ENCODE results near the gene CALR3.

CALR3 gene

DNA sequence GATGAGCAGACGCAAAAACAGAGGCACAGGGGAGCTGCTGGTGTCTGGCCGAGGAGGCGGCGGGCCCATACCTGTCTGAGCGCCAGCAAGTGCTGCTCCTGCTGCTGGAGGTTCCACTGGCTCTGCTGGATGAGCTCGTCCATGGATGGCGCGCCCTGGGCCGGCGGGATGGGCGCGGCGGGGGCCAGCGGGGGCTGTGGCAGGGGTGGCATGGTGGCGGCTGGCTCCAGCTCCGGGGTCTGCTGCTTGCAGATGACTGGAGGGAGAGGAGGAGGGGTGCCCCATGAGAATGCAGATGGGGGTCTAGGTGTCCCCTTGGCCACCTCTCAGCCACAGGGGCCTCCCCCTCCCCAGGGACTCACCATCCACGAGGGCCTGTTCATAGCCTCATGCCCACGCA lies 39.4 kb upstream of the CALR3 start:
- no peaks in the 10 kb centered on the region for H3K27me3 ChIP-seq (ENCODE audit: control insufficient read depth, insufficient read depth, low read length, poor library complexity, severe bottlenecking)
- no peaks in the 10 kb centered on the region for H3K9me3 ChIP-seq (ENCODE audit: control insufficient read depth, low read length)
- no peak overlapping the region for H3K4me3 ChIP-seq (ENCODE audit: insufficient read depth, low read depth, low read length)
- no peak overlapping the region for H3K27ac ChIP-seq (ENCODE audit: insufficient read depth, low read depth, low read length, poor library complexity, severe bottlenecking)
- no peaks in the 10 kb centered on the region for H3K4me1 ChIP-seq (ENCODE audit: control insufficient read depth, insufficient read depth, low read length)
- 96 to 97% methylated on average over 18 of the region's 18 CpGs for WGBS, 2 experiments
- H3K36me3 ChIP-seq (ENCODE audit: control insufficient read depth, insufficient read depth, low read length): peaks cover 48% of the 10 kb centered on the region

DNA sequence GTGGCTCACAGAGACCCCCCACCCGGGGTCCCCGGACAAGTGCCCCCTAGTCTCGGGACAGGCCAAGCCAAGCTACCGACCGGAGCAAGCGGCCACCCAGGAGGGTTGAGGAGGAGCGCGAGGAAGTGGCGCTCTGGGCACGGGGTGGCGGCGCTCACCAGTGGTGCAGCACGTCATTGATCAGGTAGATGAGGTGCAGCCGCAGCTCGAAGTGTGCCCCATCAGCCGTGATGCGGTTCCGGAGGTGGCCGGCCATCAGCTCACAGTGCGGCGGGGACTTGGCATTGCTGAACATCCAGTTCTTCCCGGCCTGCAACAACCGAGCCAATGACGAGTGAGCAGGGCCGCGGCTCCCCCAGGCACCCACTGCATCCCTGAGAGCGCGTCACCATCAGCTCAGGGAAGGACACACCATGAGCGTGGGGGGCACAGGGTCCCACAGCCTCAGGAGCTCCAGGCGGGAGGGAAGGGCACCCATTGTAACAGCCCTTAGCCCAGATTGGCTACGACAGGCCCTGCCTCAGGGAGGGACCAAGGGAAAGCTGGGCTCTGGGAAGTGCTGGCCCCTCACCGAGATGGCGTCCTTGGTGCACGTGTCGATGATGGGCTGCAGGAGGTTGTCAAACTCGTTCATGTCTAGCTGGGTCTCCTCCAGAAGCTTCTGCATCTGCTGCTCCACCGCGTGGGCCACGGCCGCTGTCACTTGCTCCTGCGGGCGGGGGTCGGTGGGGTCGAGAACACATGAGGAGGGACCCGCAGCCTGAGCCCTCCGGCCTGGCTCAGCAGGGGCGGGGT lies 36.7 kb upstream of the CALR3 start:
- H3K36me3 ChIP-seq (ENCODE audit: control insufficient read depth, insufficient read depth, low read length): peaks cover 67% of the 10 kb centered on the region
- no peaks in the 10 kb centered on the region for H3K4me1 ChIP-seq (ENCODE audit: control insufficient read depth, insufficient read depth, low read length)
- no peak overlapping the region for H3K4me3 ChIP-seq (ENCODE audit: insufficient read depth, low read depth, low read length)
- no peaks in the 10 kb centered on the region for H3K27me3 ChIP-seq (ENCODE audit: control insufficient read depth, insufficient read depth, low read length, poor library complexity, severe bottlenecking)
- no peaks in the 10 kb centered on the region for H3K9me3 ChIP-seq (ENCODE audit: control insufficient read depth, low read length)
- H3K27ac ChIP-seq (ENCODE audit: insufficient read depth, low read depth, low read length, poor library complexity, severe bottlenecking): no peak overlapping the region
- WGBS, 2 experiments: 96 to 97% methylated on average over 47 of the region's 47 CpGs

DNA sequence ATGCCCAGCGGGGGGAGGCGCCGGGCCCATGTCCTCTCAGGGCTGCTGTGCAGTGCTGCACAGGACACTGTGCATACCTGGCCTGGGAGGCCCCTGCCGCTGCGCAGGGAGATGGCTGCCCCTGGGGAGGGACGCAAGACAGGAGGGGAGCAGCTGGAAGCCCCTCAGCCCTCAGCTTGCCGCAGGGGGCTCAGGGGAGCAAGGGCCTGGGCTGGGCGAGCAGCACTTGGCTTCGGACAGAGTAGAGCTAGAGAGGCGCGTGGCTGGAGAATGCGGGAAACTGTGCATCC lies 35.4 kb upstream of the CALR3 start:
- Histone ChIP-seq H3K9me3 (ENCODE audit: control insufficient read depth, low read length) (no peaks in the 10 kb centered on the region), H3K27me3 (ENCODE audit: control insufficient read depth, insufficient read depth, low read length, poor library complexity, severe bottlenecking) (no peaks in the 10 kb centered on the region), H3K36me3 (ENCODE audit: control insufficient read depth, insufficient read depth, low read length) (peaks cover 74% of the 10 kb centered on the region), H3K4me1 (ENCODE audit: control insufficient read depth, insufficient read depth, low read length) (no peaks in the 10 kb centered on the region), H3K27ac (ENCODE audit: insufficient read depth, low read depth, low read length, poor library complexity, severe bottlenecking) (no peak overlapping the region), H3K4me3 (ENCODE audit: insufficient read depth, low read depth, low read length) (no peak overlapping the region)
- 96 to 98% methylated on average over 12 of the region's 12 CpGs for WGBS, 2 experiments

DNA sequence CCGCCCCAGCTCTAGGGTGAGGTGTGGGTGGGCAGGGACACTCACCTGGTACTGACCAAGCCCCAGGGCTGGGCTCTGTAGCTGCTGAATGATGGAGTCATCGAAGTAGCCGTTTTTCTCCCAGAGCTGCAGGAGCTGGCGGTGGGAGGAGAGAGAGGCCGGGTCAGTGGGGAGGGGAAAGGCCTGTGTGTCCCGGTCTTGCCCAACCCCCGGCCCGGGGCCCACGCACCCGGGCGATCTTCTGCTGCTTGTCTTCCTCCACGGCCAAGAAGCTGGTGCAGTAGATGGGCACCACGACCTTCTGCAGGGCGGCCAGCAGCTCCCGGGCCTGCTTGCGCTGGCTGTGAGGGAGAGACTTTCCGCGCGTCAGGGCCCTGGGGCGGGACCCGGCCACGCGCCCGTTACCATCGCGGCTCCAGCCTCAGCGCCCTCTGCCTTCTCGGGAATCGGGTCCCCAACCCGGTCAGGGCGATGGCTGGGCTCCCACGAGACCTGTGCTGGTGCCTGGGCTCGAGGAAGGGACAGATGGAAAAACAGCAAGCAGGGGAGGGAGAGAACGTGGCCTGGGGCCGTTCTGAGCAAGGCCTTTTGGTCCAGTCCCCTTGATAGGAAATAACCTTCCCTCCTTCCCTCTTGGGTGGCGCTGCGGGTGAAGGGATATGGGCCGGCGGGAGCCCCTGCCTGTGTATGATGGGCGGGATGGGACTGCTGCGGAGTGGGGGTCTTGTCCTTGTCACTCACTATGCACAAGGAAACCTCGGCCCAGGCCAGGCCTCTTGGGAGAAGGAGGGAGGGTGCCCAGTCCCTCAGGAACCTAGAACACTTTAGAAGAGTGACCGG lies 34.8 kb upstream of the CALR3 start:
- no peak overlapping the region for H3K27ac ChIP-seq (ENCODE audit: insufficient read depth, low read depth, low read length, poor library complexity, severe bottlenecking)
- H3K36me3 ChIP-seq (ENCODE audit: control insufficient read depth, insufficient read depth, low read length): peaks cover 75% of the 10 kb centered on the region
- no peaks in the 10 kb centered on the region for H3K9me3 ChIP-seq (ENCODE audit: control insufficient read depth, low read length)
- H3K27me3 ChIP-seq (ENCODE audit: control insufficient read depth, insufficient read depth, low read length, poor library complexity, severe bottlenecking): no peaks in the 10 kb centered on the region
- no peak overlapping the region for H3K4me3 ChIP-seq (ENCODE audit: insufficient read depth, low read depth, low read length)
- WGBS, 2 experiments: 96 to 97% methylated on average over 43 of the region's 43 CpGs
- no peaks in the 10 kb centered on the region for H3K4me1 ChIP-seq (ENCODE audit: control insufficient read depth, insufficient read depth, low read length)

DNA sequence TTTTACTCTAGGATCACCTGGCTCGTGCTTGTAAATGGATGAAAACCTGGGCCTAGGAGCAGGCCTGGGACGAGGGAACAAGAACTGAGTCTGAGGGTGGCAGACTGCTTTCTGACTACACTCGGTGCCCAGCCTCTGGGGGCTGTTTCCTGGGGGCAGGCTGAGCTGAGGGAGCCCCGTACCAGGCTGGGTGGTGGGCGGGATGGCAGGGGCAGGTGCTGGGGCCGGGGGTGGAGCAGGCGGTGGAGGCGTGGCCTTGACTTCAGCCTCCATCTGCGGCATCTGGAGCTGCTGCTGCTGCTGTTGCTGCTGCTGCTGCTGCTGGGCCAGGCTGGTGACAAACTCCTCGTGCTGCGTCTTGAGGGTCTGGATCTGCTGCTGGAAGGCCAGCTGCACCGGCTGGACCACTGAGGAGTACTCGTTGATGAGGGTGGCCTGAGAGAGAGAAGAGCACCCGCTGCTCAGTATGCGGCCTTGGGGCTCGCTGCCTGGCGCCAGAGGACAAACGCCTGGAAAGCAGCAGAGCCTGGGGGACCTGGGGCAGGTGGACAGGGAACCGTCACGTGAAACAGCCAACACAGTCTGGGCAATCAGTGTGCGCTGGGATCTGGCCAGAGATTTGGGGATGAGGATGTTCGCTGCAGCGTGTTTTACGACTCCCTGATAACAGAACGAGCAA lies 33.6 kb upstream of the CALR3 start:
- H3K27me3 ChIP-seq (ENCODE audit: control insufficient read depth, insufficient read depth, low read length, poor library complexity, severe bottlenecking): no peaks in the 10 kb centered on the region
- H3K4me1 ChIP-seq (ENCODE audit: control insufficient read depth, insufficient read depth, low read length): no peaks in the 10 kb centered on the region
- H3K9me3 ChIP-seq (ENCODE audit: control insufficient read depth, low read length): no peaks in the 10 kb centered on the region
- no peak overlapping the region for H3K27ac ChIP-seq (ENCODE audit: insufficient read depth, low read depth, low read length, poor library complexity, severe bottlenecking)
- peaks cover 78% of the 10 kb centered on the region for H3K36me3 ChIP-seq (ENCODE audit: control insufficient read depth, insufficient read depth, low read length)
- H3K4me3 ChIP-seq (ENCODE audit: insufficient read depth, low read depth, low read length): no peak overlapping the region
- 94 to 96% methylated on average over 25 of the region's 25 CpGs for WGBS, 2 experiments

DNA sequence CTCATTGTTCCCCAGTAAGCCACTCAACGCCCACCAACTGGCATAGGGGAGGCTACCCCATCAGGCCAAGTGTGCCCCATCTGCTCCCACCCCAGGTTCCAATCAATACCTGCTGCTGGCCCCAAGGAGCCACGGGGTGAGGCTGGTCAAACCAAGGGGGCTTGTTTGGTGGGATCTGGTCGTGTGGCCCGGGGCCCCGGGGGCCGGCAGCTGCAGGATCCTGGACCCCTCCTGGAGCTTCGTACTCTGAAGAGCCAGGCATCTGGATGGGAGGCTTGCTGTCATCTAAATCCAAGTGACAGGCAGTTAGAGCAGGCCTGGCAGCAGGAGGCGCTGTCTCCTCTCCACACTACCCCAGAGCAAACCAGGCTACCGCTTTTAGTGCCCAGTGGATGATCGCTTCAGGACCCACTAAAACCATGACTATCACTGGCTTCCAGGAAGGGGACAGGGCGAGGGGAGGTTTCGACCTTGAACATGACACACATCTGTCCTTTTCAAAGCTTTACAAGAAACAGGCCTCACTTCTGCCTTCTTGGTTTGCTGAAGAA lies 32.1 kb upstream of the CALR3 start:
- no peaks in the 10 kb centered on the region for H3K27me3 ChIP-seq (ENCODE audit: control insufficient read depth, insufficient read depth, low read length, poor library complexity, severe bottlenecking)
- H3K4me3 ChIP-seq (ENCODE audit: insufficient read depth, low read depth, low read length): no peak overlapping the region
- H3K36me3 ChIP-seq (ENCODE audit: control insufficient read depth, insufficient read depth, low read length): peaks cover 79% of the 10 kb centered on the region
- H3K9me3 ChIP-seq (ENCODE audit: control insufficient read depth, low read length): no peaks in the 10 kb centered on the region
- no peak overlapping the region for H3K27ac ChIP-seq (ENCODE audit: insufficient read depth, low read depth, low read length, poor library complexity, severe bottlenecking)
- 94% methylated on average over 12 of the region's 12 CpGs for whole genome bisulfite sequencing, 2 experiments
- no peaks in the 10 kb centered on the region for H3K4me1 ChIP-seq (ENCODE audit: control insufficient read depth, insufficient read depth, low read length)

DNA sequence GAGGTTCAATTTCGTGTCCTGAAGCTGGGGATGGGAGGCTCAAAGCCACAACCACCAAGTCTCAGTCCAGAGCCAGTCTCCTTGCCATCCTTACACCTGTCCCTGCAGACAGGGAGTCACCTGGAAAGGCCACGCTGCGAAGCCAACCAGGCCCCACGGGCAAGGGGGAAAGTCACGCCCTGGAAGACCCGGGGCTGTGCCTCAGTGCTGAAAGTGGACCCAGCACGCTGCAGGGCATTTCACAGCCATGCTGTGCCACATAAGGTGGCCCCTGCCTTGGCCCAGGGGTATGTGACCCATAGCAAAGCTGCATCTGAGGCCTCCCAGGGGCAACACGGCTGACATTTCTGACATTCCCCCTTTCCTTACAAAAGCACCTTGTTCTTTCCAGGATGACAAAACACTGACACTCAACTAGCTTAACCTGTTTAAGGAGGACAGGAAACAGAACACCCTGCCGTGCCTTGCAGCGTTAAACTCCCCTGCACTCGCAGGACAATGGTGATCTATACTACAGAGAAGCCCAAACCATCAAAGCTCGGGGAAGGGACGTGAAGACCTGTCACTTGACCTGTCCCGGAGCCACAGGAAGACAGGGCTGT lies 31.5 kb upstream of the CALR3 start:
- Histone ChIP-seq H3K9me3 (ENCODE audit: control insufficient read depth, low read length) (no peaks in the 10 kb centered on the region), H3K27ac (ENCODE audit: insufficient read depth, low read depth, low read length, poor library complexity, severe bottlenecking) (no peak overlapping the region), H3K4me3 (ENCODE audit: insufficient read depth, low read depth, low read length) (no peak overlapping the region), H3K27me3 (ENCODE audit: control insufficient read depth, insufficient read depth, low read length, poor library complexity, severe bottlenecking) (no peaks in the 10 kb centered on the region), H3K36me3 (ENCODE audit: control insufficient read depth, insufficient read depth, low read length) (peaks cover 78% of the 10 kb centered on the region), H3K4me1 (ENCODE audit: control insufficient read depth, insufficient read depth, low read length) (no peaks in the 10 kb centered on the region)
- WGBS, 2 experiments: 88 to 89% methylated on average over 14 of the region's 14 CpGs

DNA sequence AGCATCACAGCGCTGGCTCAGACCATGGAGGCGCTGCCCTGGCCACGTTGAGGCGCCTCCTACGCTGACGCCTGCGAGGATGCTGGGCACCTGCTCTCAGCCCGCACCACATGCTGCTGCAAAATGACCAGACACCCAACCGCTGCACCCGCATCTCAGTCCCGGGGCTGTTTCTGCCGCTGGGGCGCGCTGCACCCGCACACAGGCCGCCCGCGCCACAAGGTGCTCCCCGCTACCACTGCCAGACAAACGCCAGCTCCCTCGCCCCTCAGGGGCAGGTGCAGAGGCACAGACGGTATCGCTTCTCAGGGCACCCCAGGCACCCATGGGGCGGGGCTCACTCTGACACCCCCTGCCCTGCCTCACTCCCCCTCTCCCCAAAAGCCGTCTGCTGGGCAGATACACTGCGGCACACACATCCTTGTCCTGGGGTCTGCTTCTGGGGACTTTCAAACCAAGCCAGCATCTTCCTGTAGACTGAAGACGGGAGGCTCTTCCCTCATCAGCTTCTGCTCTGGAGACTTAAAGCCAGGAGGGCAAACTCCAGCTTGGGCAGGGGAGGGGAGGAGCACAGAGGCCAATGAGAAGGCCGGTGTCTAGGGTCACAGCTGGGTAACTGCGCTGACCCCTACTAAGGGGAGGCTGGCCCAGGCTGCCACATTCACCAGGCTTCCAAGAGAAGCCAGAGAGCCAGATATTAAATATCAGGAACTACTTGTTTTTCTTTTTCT lies 29.9 kb upstream of the CALR3 start:
- 95 to 97% methylated on average over 29 of the region's 29 CpGs for WGBS, 2 experiments
- Histone ChIP-seq H3K9me3 (ENCODE audit: control insufficient read depth, low read length) (no peaks in the 10 kb centered on the region), H3K4me1 (ENCODE audit: control insufficient read depth, insufficient read depth, low read length) (no peaks in the 10 kb centered on the region), H3K36me3 (ENCODE audit: control insufficient read depth, insufficient read depth, low read length) (peaks cover 77% of the 10 kb centered on the region), H3K4me3 (ENCODE audit: insufficient read depth, low read depth, low read length) (no peak overlapping the region), H3K27me3 (ENCODE audit: control insufficient read depth, insufficient read depth, low read length, poor library complexity, severe bottlenecking) (no peaks in the 10 kb centered on the region), H3K27ac (ENCODE audit: insufficient read depth, low read depth, low read length, poor library complexity, severe bottlenecking) (no peak overlapping the region)

DNA sequence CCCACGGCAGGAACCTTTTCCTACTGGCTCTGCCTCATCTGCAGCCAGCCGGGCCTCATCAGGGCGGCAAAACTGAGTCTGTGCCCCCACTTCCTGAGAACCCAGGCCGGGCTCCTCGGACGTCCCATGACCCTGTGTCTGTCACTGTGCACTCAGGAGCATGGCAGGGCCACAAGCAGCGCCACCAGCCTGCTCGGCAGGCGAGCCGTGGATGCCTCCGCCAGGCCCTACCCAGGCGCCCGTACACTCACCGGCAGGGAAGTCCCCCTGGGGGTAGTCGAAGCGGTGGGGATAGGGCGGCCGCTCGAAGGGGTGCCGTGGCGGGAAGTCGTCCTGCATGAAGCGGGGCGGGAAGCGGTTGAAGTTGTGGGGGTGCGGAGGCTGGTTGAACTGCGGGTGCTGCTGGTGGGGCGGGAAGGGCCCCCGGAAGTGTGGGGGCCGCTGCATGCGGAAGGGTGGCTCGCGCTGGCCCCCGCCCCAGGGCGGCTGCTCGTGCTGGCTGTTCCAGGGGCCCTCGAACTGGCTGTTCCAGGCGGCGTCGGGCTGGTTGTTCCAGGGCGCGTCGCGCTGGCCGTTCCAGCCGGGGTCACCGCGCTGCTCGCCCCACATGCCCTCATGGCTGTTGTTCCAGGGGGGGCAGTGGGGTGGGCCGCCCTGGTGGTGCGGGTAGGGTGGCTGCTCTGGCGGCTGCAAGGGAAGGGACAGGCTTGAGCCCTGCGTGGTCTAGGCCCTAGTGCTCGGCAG lies 29.2 kb upstream of the CALR3 start:
- H3K4me1 ChIP-seq (ENCODE audit: control insufficient read depth, insufficient read depth, low read length): no peaks in the 10 kb centered on the region
- no peak overlapping the region for H3K27ac ChIP-seq (ENCODE audit: insufficient read depth, low read depth, low read length, poor library complexity, severe bottlenecking)
- 96 to 97% methylated on average over 54 of the region's 54 CpGs for WGBS, 2 experiments
- no peaks in the 10 kb centered on the region for H3K27me3 ChIP-seq (ENCODE audit: control insufficient read depth, insufficient read depth, low read length, poor library complexity, severe bottlenecking)
- no peak overlapping the region for H3K4me3 ChIP-seq (ENCODE audit: insufficient read depth, low read depth, low read length)
- no peaks in the 10 kb centered on the region for H3K9me3 ChIP-seq (ENCODE audit: control insufficient read depth, low read length)
- peaks cover 77% of the 10 kb centered on the region for H3K36me3 ChIP-seq (ENCODE audit: control insufficient read depth, insufficient read depth, low read length)
